AG10803 (cell line): ENCODE measurements around the gene ITGB6.
"Not testable (repeated sequence)": the region's sequence is repeated elsewhere in the genome, so short reads cannot be mapped to it uniquely, and the experiment has no call there.

ENCODE experiments used
- DNase-seq: peaks from one replicate; pipeline ENCODE4 v3.0.0; 2010; ENCODE audit warnings: low read depth
- H3K4me3 ChIP-seq: 2 replicates; pipeline ENCODE4 v1.5.1; 2011; ENCODE audit warnings: mild to moderate bottlenecking, low read length, control low read depth
- TF ChIP-seq, protein P1 (sequence below): conservative IDR thresholded peaks from 2 replicates; pipeline ENCODE4 v1.5.1; 2011; ENCODE audit warnings: mild to moderate bottlenecking, low read length, control low read depth, inconsistent platforms

ITGB6 gene

DNA sequence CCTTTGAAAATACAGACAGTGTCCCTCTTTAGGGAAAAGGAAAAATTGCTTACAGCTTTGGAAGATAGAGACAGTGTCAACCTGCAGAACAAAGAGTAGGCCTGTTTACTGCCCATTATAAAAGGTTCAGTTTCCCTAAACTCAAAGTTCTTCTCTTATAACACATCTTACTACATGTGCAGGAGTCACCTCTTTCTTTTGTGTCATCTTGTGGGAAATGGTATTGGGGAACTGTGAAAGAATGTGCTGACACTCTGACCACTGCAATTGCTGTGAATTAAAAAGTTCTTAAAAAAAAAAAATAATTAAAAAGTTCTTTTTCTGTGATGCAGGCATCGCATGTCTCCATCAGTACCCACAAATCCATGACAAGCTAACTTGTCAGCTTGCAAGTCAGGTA lies 2.9 kb upstream of the ITGB6 start:
- H3K4me3 ChIP-seq, result no peak overlapping the region
- no peak for DNase-seq
- TF ChIP-seq, protein P1, sequence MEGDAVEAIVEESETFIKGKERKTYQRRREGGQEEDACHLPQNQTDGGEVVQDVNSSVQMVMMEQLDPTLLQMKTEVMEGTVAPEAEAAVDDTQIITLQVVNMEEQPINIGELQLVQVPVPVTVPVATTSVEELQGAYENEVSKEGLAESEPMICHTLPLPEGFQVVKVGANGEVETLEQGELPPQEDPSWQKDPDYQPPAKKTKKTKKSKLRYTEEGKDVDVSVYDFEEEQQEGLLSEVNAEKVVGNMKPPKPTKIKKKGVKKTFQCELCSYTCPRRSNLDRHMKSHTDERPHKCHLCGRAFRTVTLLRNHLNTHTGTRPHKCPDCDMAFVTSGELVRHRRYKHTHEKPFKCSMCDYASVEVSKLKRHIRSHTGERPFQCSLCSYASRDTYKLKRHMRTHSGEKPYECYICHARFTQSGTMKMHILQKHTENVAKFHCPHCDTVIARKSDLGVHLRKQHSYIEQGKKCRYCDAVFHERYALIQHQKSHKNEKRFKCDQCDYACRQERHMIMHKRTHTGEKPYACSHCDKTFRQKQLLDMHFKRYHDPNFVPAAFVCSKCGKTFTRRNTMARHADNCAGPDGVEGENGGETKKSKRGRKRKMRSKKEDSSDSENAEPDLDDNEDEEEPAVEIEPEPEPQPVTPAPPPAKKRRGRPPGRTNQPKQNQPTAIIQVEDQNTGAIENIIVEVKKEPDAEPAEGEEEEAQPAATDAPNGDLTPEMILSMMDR, result no peak

GRCh38 chr2:160201849-160202539 lies 1.9 kb upstream of the ITGB6 start:
- no peak overlapping the region for H3K4me3 ChIP-seq
- no peak for DNase-seq
- TF ChIP-seq, protein P1, result no peak

GRCh38 chr2:160200921-160201320 lies 849 bp upstream of the ITGB6 start:
- no peak overlapping the region for H3K4me3 ChIP-seq
- TF ChIP-seq, protein P1, result no peak
- no peak for DNase-seq

DNA sequence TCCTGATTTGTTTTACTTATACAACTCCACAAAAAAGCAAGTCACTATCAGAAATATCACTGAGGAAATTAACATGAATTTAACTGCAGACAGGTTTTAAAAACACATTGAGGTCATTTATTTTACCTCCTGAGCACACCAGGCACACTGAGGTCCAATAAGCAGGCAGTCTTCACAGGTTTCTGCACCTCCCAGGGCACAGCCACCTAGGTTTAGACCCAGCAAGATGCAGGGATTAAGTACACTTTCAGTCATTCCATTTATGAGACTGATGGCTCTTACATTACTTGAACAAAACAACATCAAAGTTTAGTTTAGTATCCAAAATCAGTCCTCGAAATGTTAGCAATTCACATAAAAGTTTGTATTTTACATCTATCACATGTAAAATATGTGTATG lies 1.0 kb downstream of the ITGB6 start:
- no peak overlapping the region for H3K4me3 ChIP-seq
- TF ChIP-seq, protein P1, result no peak

GRCh38 chr2:160197587-160197986 lies 2.5 kb downstream of the ITGB6 start:
- TF ChIP-seq, protein P1, result no peak
- DNase-seq, result no peak
- no peak overlapping the region for H3K4me3 ChIP-seq

More for the DNA sequence above, 1.0 kb downstream of the ITGB6 start:
- DNase-seq, result no peak

GRCh38 chr2:160194946-160195345 lies 5.1 kb downstream of the ITGB6 start:
- TF ChIP-seq, protein P1, result no peak
- no peak for DNase-seq

GRCh38 chr2:160194351-160194750 lies 5.7 kb downstream of the ITGB6 start:
- H3K4me3 ChIP-seq, result no peak overlapping the region
- TF ChIP-seq, protein P1, result no peak
- no peak for DNase-seq

More at GRCh38 chr2:160194946-160195345, 5.1 kb downstream of the ITGB6 start:
- no peak overlapping the region for H3K4me3 ChIP-seq

- peak; percentile 24 for DNase-seq
- not testable (repeated sequence) for H3K4me3 ChIP-seq
These were observed 18.8 kb downstream of the ITGB6 start for GRCh38 chr2:160181146-160181836.

DNA sequence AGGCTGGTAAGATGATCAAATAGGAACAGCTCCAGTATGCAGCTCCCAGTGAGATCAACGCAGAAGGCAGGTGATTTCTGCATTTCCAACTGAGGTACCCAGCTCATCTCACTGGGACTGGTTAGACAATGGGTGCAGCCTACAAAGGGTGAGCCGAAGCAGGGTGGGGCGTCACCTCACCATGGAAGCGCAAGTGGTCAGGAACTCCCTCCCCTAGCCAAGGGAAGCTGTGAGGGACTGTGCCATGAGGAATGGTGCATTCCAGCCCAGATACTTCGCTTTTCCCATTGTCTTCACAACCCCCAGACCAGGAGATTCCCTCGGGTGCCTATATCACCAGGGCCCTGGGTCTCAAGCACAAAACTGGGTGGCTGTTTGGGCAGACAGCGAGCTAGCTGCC lies 19.4 kb downstream of the ITGB6 start:
- not testable (repeated sequence) for H3K4me3 ChIP-seq, DNase-seq
